B cell (primary cell): ENCODE results near the gene PTPRO.

Experiments
- CTCF ChIP-seq: fragments of 200-600 bp; IDR thresholded peaks from one replicate; pipeline ENCODE4 v1.8.0; 2022; ENCODE audit warnings: antibody characterized with exemption, mild to moderate bottlenecking
- EZH2 ChIP-seq: IDR thresholded peaks from 2 replicates; pipeline ENCODE4 v1.6.1; 2012; ENCODE audit warnings: borderline replicate concordance, low read depth, mild to moderate bottlenecking, moderate library complexity, low read length; ENCODE audit not compliant: insufficient read depth, poor library complexity, severe bottlenecking

- no peak for TF ChIP-seq CTCF
- TF ChIP-seq EZH2, result no peak
Measured at GRCh38 chr12:15608941-15609340, 286.6 kb downstream of the PTPRO start.
